Suprapubic skin (tissue), 3 donors: ENCODE measurements around the gene CCM2.

Experiments
- POLR2A ChIP-seq, 2 donors: fragments of 450-650 bp; IDR thresholded peaks; one replicate each; pipeline ENCODE4 v1.6.1; 2017; ENCODE audit warnings: antibody characterized with exemption in 2 of 2, mild to moderate bottlenecking in 2 of 2, moderate library complexity in 2 of 2
- TF ChIP-seq, protein P1 (sequence below), 2 donors: fragments of 200-600 bp in 1 of 2; fragments of 450-650 bp in 1 of 2; sonication (generic) in 1 of 2; IDR thresholded peaks; one replicate each; pipeline ENCODE4 v1.5.1; 2016 to 2019; ENCODE audit warnings: antibody characterized with exemption in 2 of 2, mild to moderate bottlenecking in 1 of 2, moderate library complexity in 1 of 2

DNA sequence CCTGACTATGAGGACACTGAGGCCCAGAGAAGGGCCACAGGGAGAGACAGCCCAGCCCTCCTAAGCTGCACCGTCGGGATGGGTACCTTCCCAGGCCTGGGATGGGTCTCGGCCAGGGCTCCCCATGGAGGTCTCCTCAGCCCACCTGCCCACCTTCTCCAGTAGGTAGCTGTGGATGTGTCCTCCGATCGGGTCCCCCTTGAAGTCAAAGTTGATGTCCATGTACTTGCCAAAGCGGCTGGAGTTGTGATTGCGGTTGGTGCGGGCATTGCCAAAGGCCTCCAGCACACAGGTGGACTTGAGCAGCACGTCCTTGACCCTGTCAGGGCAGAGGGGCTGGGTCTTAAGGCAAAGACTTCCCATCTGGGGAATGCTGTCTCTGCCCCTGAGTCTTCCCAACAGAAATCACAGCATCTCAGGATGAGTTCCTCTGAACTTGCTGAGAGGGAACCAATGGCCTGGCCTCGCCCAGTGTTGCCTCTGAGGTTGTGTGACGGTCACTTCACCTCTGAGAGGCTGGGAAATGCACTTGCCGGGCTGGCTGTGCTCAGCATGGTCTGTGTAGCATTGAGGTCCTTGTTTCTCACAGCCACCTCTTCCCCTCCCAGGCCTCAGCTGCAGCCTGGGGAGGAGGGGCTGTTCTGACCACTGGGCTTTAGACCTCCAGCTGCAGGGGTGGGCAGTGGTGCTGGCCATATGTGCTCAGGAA is 24.5 kb upstream of the CCM2 start:
- no peak for TF ChIP-seq POLR2A (IDR thresholded peaks at IDR 0.05)
- TF ChIP-seq, protein P1, sequence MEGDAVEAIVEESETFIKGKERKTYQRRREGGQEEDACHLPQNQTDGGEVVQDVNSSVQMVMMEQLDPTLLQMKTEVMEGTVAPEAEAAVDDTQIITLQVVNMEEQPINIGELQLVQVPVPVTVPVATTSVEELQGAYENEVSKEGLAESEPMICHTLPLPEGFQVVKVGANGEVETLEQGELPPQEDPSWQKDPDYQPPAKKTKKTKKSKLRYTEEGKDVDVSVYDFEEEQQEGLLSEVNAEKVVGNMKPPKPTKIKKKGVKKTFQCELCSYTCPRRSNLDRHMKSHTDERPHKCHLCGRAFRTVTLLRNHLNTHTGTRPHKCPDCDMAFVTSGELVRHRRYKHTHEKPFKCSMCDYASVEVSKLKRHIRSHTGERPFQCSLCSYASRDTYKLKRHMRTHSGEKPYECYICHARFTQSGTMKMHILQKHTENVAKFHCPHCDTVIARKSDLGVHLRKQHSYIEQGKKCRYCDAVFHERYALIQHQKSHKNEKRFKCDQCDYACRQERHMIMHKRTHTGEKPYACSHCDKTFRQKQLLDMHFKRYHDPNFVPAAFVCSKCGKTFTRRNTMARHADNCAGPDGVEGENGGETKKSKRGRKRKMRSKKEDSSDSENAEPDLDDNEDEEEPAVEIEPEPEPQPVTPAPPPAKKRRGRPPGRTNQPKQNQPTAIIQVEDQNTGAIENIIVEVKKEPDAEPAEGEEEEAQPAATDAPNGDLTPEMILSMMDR (IDR thresholded peaks at IDR 0.05), result no peak
